Nephron (organoid): Measurements from ENCODE around the gene NSD1.

Source experiments
- H3K27ac Mint-ChIP-seq, 3 experiments: 2 replicates each; pipeline ENCODE4 v1.8.0; 2020; ENCODE audit warnings: mixed read lengths in 3 of 3, mild to moderate bottlenecking in 2 of 3, moderate library complexity in 1 of 3
- H3K27me3 Mint-ChIP-seq: 2 replicates; pipeline ENCODE4 v1.8.0; 2021; ENCODE audit warnings: low read depth, mild to moderate bottlenecking, moderate library complexity, mixed read lengths
- H3K36me3 Mint-ChIP-seq: 2 replicates; pipeline ENCODE4 v1.8.0; 2020; ENCODE audit warnings: low read depth, mixed read lengths
- H3K4me1 Mint-ChIP-seq: 2 replicates; pipeline ENCODE4 v1.8.0; 2020; ENCODE audit warnings: mixed read lengths
- H3K4me3 Mint-ChIP-seq, 3 experiments: 2 replicates each; pipeline ENCODE4 v1.8.0; 2020; ENCODE audit warnings: mild to moderate bottlenecking in 3 of 3, mixed read lengths in 3 of 3, moderate library complexity in 2 of 3
- H3K9me3 Mint-ChIP-seq: 2 replicates; pipeline ENCODE4 v1.8.0; 2020; ENCODE audit warnings: mixed read lengths
- TF ChIP-seq, protein P1 (sequence below), 3 experiments: fragments of 200-600 bp; sonication (generic); IDR thresholded peaks; one replicate each; pipeline ENCODE4 v1.5.0; 2021; ENCODE audit warnings: antibody characterized with exemption in 3 of 3; ENCODE audit not compliant: unreplicated experiment in 3 of 3

The NSD1 gene

GRCh38 chr5:177133096-177133852 lies at the start of gene NSD1:
Gene NSD1 (plus strand): TSS chr5:177133773. CDS start chr5:177135104, 1,331 bp downstream.
- H3K27ac Mint-ChIP-seq, result peak within 1 kb of the TSS; percentile 97 to 99 (median 98)
- H3K4me3 Mint-ChIP-seq, result peak within 1 kb of the TSS; percentile 89 to 92 (median 92)
- H3K9me3 Mint-ChIP-seq, result no peaks in the 10 kb centered on the region
- H3K36me3 Mint-ChIP-seq, result peaks cover 36% of the 10 kb centered on the region
- H3K27me3 Mint-ChIP-seq, result peaks cover 16% of the 10 kb centered on the region
- peaks cover 38% of the 10 kb centered on the region for H3K4me1 Mint-ChIP-seq
- TF ChIP-seq, protein P1, sequence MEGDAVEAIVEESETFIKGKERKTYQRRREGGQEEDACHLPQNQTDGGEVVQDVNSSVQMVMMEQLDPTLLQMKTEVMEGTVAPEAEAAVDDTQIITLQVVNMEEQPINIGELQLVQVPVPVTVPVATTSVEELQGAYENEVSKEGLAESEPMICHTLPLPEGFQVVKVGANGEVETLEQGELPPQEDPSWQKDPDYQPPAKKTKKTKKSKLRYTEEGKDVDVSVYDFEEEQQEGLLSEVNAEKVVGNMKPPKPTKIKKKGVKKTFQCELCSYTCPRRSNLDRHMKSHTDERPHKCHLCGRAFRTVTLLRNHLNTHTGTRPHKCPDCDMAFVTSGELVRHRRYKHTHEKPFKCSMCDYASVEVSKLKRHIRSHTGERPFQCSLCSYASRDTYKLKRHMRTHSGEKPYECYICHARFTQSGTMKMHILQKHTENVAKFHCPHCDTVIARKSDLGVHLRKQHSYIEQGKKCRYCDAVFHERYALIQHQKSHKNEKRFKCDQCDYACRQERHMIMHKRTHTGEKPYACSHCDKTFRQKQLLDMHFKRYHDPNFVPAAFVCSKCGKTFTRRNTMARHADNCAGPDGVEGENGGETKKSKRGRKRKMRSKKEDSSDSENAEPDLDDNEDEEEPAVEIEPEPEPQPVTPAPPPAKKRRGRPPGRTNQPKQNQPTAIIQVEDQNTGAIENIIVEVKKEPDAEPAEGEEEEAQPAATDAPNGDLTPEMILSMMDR (IDR thresholded peaks at IDR 0.05; ENCODE audit: unreplicated experiment in 3 of 3), result no peak

DNA sequence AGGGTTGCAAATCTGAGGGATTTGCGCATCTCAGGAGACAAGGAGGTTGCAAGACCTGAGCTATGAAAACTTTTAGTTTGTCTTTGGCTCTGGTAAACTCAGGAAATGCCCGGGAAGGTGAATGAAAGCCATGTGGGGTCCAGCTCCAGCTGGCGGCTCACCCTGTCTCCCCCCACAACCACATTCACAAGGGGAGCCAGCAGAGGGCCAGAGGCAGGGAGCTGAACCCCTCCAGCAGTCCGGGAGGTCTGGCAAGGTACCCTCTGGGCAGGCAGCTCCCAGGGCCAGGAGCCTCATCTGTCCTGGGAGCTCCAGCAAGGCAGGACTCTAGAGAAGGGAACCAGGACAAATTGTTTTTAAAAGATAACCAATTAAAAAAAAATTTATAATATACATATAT lies 49.4 kb upstream of the NSD1 start:
- Mint-ChIP-seq H3K4me1 (peaks cover 28% of the 10 kb centered on the region), H3K27ac (no peak overlapping the region), H3K4me3 (no peak overlapping the region), H3K9me3 (no peaks in the 10 kb centered on the region), H3K36me3 (no peaks in the 10 kb centered on the region), H3K27me3 (peaks cover 9% of the 10 kb centered on the region)
- TF ChIP-seq, protein P1 (IDR thresholded peaks at IDR 0.05; ENCODE audit: unreplicated experiment in 3 of 3), result no peak

DNA sequence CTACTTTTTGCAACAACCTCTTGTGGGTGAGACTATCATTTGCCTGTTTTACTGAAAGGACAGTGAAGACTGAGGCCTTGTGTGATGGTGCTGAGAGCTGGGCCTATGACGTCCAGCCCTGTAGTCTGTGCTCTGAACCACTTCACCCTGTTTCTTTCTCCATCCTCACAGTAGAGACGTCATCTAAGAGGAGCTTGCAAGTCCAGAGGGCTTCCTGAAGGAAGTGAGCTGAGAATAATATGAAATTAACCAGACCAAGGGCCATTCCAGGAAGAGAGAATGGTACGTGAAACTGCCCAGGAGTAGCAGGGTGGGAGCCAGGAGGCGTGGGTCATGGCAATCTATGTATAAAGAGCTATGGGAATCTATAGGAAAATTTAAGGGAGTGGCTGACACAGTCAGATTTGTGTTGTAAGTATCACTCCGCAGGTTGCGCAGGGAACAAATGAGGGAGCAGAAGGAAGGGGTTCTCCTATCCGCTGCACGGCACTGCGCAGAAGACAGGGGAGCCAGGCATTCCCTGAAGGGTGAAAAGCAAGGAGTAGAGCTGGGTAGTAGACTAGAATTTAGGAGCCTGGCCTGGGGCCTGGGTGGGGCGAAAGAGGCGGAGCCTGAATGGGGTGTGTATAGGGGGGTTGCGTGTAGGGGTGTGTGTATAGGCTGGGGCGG lies 47.5 kb upstream of the NSD1 start:
- Mint-ChIP-seq H3K4me1 (peaks cover 34% of the 10 kb centered on the region), H3K27ac (peak overlapping the region; percentile 21 to 79 (median 50)), H3K9me3 (no peaks in the 10 kb centered on the region), H3K36me3 (peaks cover 4% of the 10 kb centered on the region), H3K27me3 (peaks cover 14% of the 10 kb centered on the region), H3K4me3 (peak overlapping the region; percentile 72 to 75 (median 72))
- TF ChIP-seq, protein P1 (IDR thresholded peaks at IDR 0.05; ENCODE audit: unreplicated experiment in 3 of 3), result no peak

DNA sequence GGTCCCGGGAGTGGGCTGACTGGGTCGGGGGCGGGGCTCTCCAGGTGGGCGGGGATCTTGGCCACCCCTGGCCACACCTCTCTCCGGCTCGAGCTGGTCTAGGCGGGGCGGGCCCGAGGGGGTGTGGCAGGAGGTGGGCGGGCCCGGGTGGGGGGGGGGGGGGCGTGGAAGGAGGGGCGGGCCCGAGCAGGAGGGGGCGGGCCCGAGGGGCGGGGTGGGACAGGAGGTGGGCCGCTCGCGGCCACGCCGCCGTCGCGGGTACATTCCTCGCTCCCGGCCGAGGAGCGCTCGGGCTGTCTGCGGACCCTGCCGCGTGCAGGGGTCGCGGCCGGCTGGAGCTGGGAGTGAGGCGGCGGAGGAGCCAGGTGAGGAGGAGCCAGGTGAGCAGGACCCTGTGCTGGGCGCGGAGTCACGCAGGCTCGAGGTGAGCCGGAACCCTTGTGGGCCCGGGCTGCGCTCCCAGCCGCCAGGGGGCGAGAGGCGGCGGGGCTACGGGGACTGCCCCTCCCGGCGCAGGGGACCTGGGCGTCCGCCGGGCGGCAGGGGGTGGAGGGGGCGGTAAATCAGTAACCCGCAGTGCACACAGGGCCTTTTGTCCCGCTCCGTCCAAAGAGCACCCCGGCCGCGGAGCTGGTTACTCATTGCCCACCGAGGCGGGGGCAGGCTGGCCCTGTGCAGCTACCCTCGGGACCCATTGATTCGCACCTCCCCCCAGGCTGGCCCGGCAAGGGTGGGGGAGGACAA lies 46.7 kb upstream of the NSD1 start, which contains the start of gene FGFR4:
TSS of gene FGFR4 (plus strand) at position 262 of the 744 bp plus-strand sequence. CDS start 2,688 bp downstream, outside the sequence.
- Mint-ChIP-seq H3K4me3 (peak within 1 kb of the TSS; percentile 79 to 88 (median 88)), H3K9me3 (no peaks in the 10 kb centered on the region), H3K27me3 (peaks cover 14% of the 10 kb centered on the region), H3K36me3 (peaks cover 7% of the 10 kb centered on the region), H3K27ac (peak within 1 kb of the TSS; percentile 86 to 92 (median 91)), H3K4me1 (peaks cover 34% of the 10 kb centered on the region)
- TF ChIP-seq, protein P1 (IDR thresholded peaks at IDR 0.05; ENCODE audit: unreplicated experiment in 3 of 3), result peak; percentile 72 to 92 (median 78)

- Mint-ChIP-seq H3K27ac (peak overlapping the region; percentile 86 to 92 (median 91)), H3K4me3 (peak overlapping the region; percentile 79 to 88 (median 88)), H3K4me1 (peaks cover 34% of the 10 kb centered on the region), H3K9me3 (no peaks in the 10 kb centered on the region), H3K36me3 (peaks cover 9% of the 10 kb centered on the region), H3K27me3 (peaks cover 14% of the 10 kb centered on the region)
- TF ChIP-seq, protein P1 (IDR thresholded peaks at IDR 0.05; ENCODE audit: unreplicated experiment in 3 of 3), result no peak
Observed at GRCh38 chr5:177087398-177088005, 46.1 kb upstream of the NSD1 start.
